Measurements from ENCODE around the gene TMEM255B.

The TMEM255B gene

GRCh38 chr13:113855012-113855921 lies 96.2 kb downstream of the TMEM255B start:
- H3K9me3 ChIP-seq (replicated peaks; ENCODE audit: insufficient read depth, low read length) = no peaks in the 10 kb centered on the region
- peak overlapping the region; percentile 96 for H3K4me2 ChIP-seq (ENCODE audit: low read depth, low read length)
- peaks cover 68% of the 10 kb centered on the region for H3F3A ChIP-seq (ENCODE audit: insufficient read depth, low read length)
- TF ChIP-seq EZH2 (optimal IDR thresholded peaks at IDR 0.05; ENCODE audit: low read depth, low read length) (no peak), EZH2phosphoT487 (IDR thresholded peaks at IDR 0.05; ENCODE audit: low read length) (no peak), CTCF (IDR thresholded peaks at IDR 0.05; ENCODE audit: low read length) (no peak)
- H3K4me3 ChIP-seq (ENCODE audit: low read length) = peak overlapping the region; percentile 16
- H3K4me1 ChIP-seq (ENCODE audit: low read length) = peaks cover 81% of the 10 kb centered on the region
- H3K79me2 ChIP-seq (ENCODE audit: low read length) = peaks cover 100% of the 10 kb centered on the region
- H3K27ac ChIP-seq (ENCODE audit: low read length) = peak overlapping the region; percentile 98
- H4K20me1 ChIP-seq (ENCODE audit: insufficient read depth, low read length) = peaks cover 30% of the 10 kb centered on the region
- peaks cover 9% of the 10 kb centered on the region for H3K36me3 ChIP-seq (replicated peaks; ENCODE audit: insufficient read depth, low read length)
- DNase-seq = no peak
- H3K9ac ChIP-seq (ENCODE audit: low read length) = peak overlapping the region; percentile 63; the same call in 1 of the 2 replicates
- no peak overlapping the region for H2AFZ ChIP-seq (ENCODE audit: low read length)
- H3K27me3 ChIP-seq (replicated peaks; ENCODE audit: insufficient read depth, low read length) = no peaks in the 10 kb centered on the region
- no peaks in the 10 kb centered on the region for H3K9me2 ChIP-seq (replicated peaks; ENCODE audit: insufficient read depth, low read length)

GRCh38 chr13:113855931-113856715 lies 97.1 kb downstream of the TMEM255B start:
- Histone ChIP-seq H3K9ac (ENCODE audit: low read length) (peak overlapping the region; percentile 63), H2AFZ (ENCODE audit: low read length) (no peak overlapping the region), H3K4me3 (ENCODE audit: low read length) (peak overlapping the region; percentile 42), H3K9me2 (replicated peaks; ENCODE audit: insufficient read depth, low read length) (no peaks in the 10 kb centered on the region), H3K27me3 (replicated peaks; ENCODE audit: insufficient read depth, low read length) (no peaks in the 10 kb centered on the region), H3K9me3 (replicated peaks; ENCODE audit: insufficient read depth, low read length) (no peaks in the 10 kb centered on the region), H3K79me2 (ENCODE audit: low read length) (peaks cover 100% of the 10 kb centered on the region), H3K27ac (ENCODE audit: low read length) (peak overlapping the region; percentile 98), H3K4me2 (ENCODE audit: low read depth, low read length) (peak overlapping the region; percentile 96), H4K20me1 (ENCODE audit: insufficient read depth, low read length) (peaks cover 25% of the 10 kb centered on the region), H3F3A (ENCODE audit: insufficient read depth, low read length) (peaks cover 76% of the 10 kb centered on the region), H3K4me1 (ENCODE audit: low read length) (peaks cover 77% of the 10 kb centered on the region), H3K36me3 (replicated peaks; ENCODE audit: insufficient read depth, low read length) (peaks cover 3% of the 10 kb centered on the region)
- TF ChIP-seq CTCF (IDR thresholded peaks at IDR 0.05; ENCODE audit: low read length) (no peak), EZH2phosphoT487 (IDR thresholded peaks at IDR 0.05; ENCODE audit: low read length) (no peak), EZH2 (optimal IDR thresholded peaks at IDR 0.05; ENCODE audit: low read depth, low read length) (no peak)
- peak; percentile 30 for DNase-seq

GRCh38 chr13:113856716-113857065 lies 97.7 kb downstream of the TMEM255B start:
- H4K20me1 ChIP-seq (ENCODE audit: insufficient read depth, low read length) = peaks cover 24% of the 10 kb centered on the region
- TF ChIP-seq EZH2 (optimal IDR thresholded peaks at IDR 0.05; ENCODE audit: low read depth, low read length) (no peak), CTCF (IDR thresholded peaks at IDR 0.05; ENCODE audit: low read length) (no peak), EZH2phosphoT487 (IDR thresholded peaks at IDR 0.05; ENCODE audit: low read length) (no peak)
- no peaks in the 10 kb centered on the region; the same call in 1 of the 2 replicates for H3K36me3 ChIP-seq (replicated peaks; ENCODE audit: insufficient read depth, low read length)
- H3K4me2 ChIP-seq (ENCODE audit: low read depth, low read length) = peak overlapping the region; percentile 96
- H3K9me2 ChIP-seq (replicated peaks; ENCODE audit: insufficient read depth, low read length) = no peaks in the 10 kb centered on the region
- peaks cover 100% of the 10 kb centered on the region for H3K79me2 ChIP-seq (ENCODE audit: low read length)
- H2AFZ ChIP-seq (ENCODE audit: low read length) = no peak overlapping the region
- no peaks in the 10 kb centered on the region for H3K27me3 ChIP-seq (replicated peaks; ENCODE audit: insufficient read depth, low read length)
- peak overlapping the region; percentile 98 for H3K27ac ChIP-seq (ENCODE audit: low read length)
- H3K4me1 ChIP-seq (ENCODE audit: low read length) = peaks cover 79% of the 10 kb centered on the region
- peak overlapping the region; percentile 63 for H3K9ac ChIP-seq (ENCODE audit: low read length)
- H3K4me3 ChIP-seq (ENCODE audit: low read length) = peak overlapping the region; percentile 42
- DNase-seq = no peak
- peaks cover 82% of the 10 kb centered on the region for H3F3A ChIP-seq (ENCODE audit: insufficient read depth, low read length)
- H3K9me3 ChIP-seq (replicated peaks; ENCODE audit: insufficient read depth, low read length) = no peaks in the 10 kb centered on the region
